GM21528 (cell line): ENCODE data around the gene KCNB1.

ENCODE experiments used
- ATAC-seq: cut with Tn5 transposase; IDR thresholded peaks from one replicate; pipeline ENCODE4 v1.9.1; 2021; ENCODE audit warnings: mild to moderate bottlenecking, moderate library complexity; ENCODE audit not compliant: unreplicated experiment, low FRiP score

Gene KCNB1

DNA sequence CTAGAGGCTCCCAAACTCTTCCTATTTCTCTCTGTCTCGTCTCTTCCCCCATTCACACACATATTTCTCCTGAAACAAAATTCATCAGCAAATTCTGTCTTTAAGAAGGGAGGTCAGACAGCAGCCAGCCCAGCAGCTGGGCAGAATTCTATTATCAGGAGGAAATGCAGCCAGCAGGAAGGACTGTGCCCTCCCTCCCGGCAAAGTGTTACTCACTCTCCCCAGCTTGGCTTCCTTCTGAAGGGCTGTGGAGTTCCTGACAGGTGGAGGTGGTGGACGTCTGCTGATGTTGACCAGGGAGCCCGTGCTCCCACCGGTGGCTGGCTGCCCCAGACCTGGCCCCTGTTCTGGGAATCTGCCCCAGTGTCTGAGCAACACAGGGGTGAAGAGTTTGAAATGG lies 37.3 kb downstream of the KCNB1 start:
- ATAC-seq: no peak

DNA sequence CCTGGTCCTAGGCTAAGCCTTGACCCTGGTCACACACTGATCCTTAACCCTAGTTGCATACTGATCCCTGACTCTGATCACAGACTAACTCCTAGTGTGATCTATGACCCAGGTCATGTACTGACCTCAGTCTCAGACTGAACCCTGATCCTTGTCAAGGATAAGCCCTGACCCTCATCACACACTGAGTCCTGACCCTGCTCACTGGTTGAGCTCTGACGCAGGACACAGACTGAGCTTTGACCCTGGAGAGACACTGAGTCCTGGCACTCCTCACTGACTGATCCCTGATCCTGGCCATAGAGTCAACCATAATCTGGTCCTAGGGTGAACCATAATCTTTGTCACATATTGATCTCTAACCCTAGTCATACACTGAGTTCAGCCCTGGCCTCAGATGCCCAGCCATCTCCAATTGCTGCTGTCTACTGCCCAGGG lies 37.9 kb downstream of the KCNB1 start:
- no peak for ATAC-seq

DNA sequence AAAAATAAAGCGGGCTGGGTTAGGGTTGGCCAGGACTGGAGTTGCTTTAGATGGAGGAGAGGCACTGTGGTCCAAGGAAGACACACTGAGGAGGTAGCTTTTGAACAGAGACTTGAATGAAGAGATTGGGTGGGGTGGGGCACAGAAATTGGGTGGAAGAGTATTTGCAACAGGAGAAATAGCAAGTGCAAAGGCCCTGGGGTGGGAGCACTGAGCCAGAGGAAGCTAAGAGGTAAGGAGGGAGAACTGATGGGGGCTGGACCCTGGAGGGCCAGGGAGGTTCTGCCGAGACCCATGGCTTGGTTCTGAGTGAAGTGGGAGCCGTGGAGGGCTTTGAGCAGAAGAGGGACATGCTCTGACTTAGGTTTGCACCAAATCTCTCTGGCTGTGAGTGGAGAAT lies 45.4 kb downstream of the KCNB1 start:
- no peak for ATAC-seq

- ATAC-seq: no peak
These were observed 46.8 kb downstream of the KCNB1 start for GRCh38 chr20:49435639-49436038.

GRCh38 chr20:49433333-49433732 lies 49.1 kb downstream of the KCNB1 start:
- no peak for ATAC-seq

DNA sequence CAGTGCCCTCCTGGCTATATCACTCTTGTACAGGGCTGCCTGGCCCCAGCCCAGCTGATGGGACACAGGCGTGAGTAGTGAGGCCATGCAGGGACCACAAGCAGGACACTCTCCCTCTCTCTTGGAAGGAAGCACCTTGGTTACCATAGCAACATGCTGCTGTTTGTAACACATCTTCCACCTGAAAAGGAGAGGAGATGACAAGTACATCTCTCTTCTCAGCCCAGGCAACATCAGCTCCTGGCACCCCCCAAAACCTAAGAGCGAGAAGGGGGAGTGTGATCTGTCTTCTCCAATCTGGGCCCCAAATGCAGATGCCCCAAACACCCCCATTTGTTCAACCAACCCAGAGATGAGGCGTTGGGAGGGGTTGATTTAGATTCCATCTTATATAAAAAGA lies 49.9 kb downstream of the KCNB1 start:
- no peak for ATAC-seq

DNA sequence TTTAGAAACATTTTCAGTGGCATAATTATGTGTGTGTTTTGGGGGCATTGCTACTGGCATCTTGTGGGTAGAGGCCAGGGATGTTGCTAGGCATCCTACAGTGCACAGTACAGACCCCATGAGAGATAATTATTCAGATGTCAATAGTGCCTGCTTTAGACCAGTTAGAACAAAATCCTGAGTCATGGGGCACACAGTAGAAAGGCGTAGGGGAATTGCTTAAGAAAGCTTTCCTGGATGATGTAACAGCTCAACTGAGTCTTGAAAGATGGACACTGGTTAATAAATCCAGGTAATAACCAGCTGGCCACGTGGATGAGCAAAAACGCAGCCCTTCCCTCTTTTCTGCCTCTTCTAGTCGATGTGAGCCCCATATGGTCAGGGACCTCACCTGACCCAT lies 51.1 kb downstream of the KCNB1 start:
- no peak for ATAC-seq

GRCh38 chr20:49430320-49430719 lies 52.1 kb downstream of the KCNB1 start:
- ATAC-seq: no peak

GRCh38 chr20:49427751-49428518 lies 54.5 kb downstream of the KCNB1 start:
- no peak for ATAC-seq

GRCh38 chr20:49426873-49427272 lies 55.6 kb downstream of the KCNB1 start:
- no peak for ATAC-seq

DNA sequence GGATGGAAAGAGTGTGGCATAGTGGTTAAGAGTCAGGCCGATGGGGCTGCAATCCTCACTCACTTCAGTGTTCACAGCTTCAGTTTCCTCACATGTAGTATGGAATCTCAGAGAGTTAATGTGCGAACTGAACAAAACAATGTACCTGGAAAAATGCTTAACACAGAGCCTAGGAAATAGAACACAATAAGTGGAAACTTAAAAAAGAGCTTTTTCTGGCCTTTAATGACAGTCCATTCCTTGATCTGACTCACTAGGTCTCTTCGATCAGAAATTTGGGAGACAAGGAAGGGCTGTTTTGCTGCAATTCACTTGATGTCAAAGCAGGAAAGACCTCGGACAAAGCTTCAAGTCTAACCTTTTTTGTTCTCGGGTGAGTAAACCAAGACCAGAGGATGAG lies 56.1 kb downstream of the KCNB1 start:
- ATAC-seq: no peak

DNA sequence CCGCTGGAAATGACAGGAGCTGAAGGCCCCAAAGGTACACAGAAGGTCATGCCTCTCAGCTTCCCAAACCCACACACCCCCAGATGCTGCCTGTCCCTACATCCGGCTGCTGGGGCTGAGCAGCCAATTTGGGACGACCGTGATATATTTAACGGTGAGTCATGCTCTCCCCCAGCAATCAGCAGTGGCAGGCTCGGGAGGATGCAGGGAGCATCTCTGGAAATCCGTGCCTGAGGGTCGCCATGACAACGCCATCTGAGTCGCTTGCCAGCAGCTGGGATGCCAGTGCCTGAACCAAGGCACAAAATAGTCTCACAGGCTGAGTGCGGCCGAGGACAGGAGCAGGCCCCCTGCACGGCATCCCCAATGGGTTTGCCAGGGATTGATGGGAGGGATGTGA lies 57.9 kb downstream of the KCNB1 start:
- no peak for ATAC-seq

DNA sequence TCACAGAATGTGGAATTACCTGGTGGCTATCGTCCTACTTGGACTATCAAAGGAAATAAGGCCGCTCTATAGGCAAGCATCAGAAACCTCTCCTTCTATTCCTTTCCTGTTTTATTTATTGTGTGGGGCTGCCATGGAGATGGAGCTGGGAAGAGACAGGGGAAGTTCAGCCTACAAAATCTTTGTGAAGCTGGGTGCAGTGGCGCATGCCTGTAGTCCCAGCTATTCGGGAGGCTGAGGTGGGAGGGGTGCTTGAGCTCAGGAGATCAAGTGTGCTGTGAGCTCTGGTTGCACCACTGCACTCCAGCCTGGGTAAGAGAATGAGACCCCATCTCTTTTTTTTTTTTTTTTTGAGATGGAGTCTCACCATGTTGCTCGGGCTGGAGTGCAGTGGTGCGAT lies 60.3 kb downstream of the KCNB1 start:
- no peak for ATAC-seq

DNA sequence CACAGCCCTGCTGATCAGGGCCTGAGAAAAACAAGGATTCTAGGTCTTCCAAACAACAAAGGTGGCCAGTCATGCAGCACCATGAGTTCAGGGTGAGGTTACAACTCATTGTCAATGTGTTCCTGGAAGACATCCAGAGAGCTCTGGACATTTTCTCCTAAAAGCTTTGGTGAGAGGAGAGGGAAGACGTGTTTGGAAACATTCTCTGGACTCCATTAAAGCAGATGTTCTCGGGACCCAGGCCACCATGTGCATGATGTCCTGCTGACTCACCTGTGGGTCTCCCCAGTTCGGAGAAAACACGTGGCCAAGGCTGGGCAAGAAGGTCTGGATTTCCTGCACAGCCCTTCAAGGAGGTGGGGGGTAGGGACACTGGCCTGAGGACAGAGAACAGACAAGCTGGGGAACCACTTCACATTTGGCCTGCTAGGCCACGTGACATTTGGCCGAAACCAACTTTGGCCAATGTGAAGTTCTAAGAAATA lies 61.6 kb downstream of the KCNB1 start:
- ATAC-seq: no peak

- ATAC-seq: no peak
These were observed 62.2 kb downstream of the KCNB1 start for GRCh38 chr20:49420292-49420691.

- ATAC-seq: no peak
These were observed 62.7 kb downstream of the KCNB1 start for GRCh38 chr20:49419785-49420184.

DNA sequence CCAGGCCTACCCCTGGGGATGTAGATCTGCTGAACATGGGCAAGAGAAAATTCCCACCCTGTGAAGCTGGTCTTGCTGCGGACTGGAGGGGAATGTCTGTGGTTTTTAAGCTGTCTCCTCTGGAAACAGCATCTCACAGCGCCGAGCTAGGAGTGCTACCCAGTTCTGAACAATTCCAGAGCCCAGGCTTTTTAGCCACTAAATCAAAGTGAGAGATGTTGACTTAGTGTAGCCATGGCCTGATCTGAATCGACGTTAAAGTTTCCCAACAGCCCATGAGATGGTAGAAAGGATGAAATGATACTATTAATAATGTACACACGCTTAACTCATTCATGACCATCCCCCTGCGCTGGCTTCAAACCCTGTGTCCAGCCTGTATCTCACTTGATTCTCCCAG lies 63.7 kb downstream of the KCNB1 start:
- ATAC-seq: no peak

- ATAC-seq: no peak
These were observed 64.5 kb downstream of the KCNB1 start for GRCh38 chr20:49417843-49418555.

- no peak for ATAC-seq
These were observed 66.8 kb downstream of the KCNB1 start for GRCh38 chr20:49415668-49416044.

GRCh38 chr20:49415005-49415667 lies 67.3 kb downstream of the KCNB1 start:
- no peak for ATAC-seq

- ATAC-seq: no peak
These were observed 68.8 kb downstream of the KCNB1 start for GRCh38 chr20:49413677-49414076.
